Stimulated activated CD4-positive, alpha-beta T cell treated with anti-CD3 and anti-CD28 coated beads, Interleukin-1b, Interleukin-23, amount 100 ng/mL, for 1 hour (primary cell): Measurements from ENCODE around the gene MYEF2.
A peak's percentile ranks its signal among the peaks of the same experiment; 100 is the strongest.

Experiments
- DNase-seq, 2 donors: peaks; one replicate each; pipeline ENCODE4 v3.0.0-alpha.2; 2020; ENCODE audit warnings: low read depth in 2 of 2

MYEF2 gene

GRCh38 chr15:48177766-48178647 lies at the start of gene MYEF2:
MYEF2 (minus strand) TSS chr15:48178295; CDS start chr15:48178237, 58 bp downstream.
- peak; percentile 14 to 27 for DNase-seq

GRCh38 chr15:48225771-48226170 lies 47.7 kb upstream of the MYEF2 start:
- no peak for DNase-seq

- DNase-seq: no peak
Observed at GRCh38 chr15:48222627-48223026, 44.5 kb upstream of the MYEF2 start.

GRCh38 chr15:48221885-48222284 lies 43.8 kb upstream of the MYEF2 start:
- DNase-seq: no peak

GRCh38 chr15:48221261-48221660 lies 43.2 kb upstream of the MYEF2 start:
- no peak for DNase-seq

GRCh38 chr15:48205981-48206380 lies 27.9 kb upstream of the MYEF2 start, which contains the start of gene SLC12A1:
SLC12A1 (plus strand) TSS chr15:48206302; CDS start chr15:48207720, 1,418 bp downstream.
- DNase-seq: no peak

- no peak for DNase-seq
Observed at GRCh38 chr15:48202068-48202467, 24.0 kb upstream of the MYEF2 start.

GRCh38 chr15:48191574-48192225 lies 13.6 kb upstream of the MYEF2 start, which contains the start of gene CTXN2:
CTXN2 (plus strand) TSS chr15:48191665; CDS start chr15:48201301, 9,636 bp downstream.
- no peak for DNase-seq

- DNase-seq: no peak
Observed at GRCh38 chr15:48190932-48191573, 13.0 kb upstream of the MYEF2 start.

- no peak for DNase-seq
Observed at GRCh38 chr15:48186271-48186670, 8.2 kb upstream of the MYEF2 start.

- no peak for DNase-seq
Observed at GRCh38 chr15:48185529-48185928, 7.4 kb upstream of the MYEF2 start.

GRCh38 chr15:48182749-48183148 lies 4.7 kb upstream of the MYEF2 start:
- DNase-seq: no peak

- no peak for DNase-seq
Observed at GRCh38 chr15:48178648-48178931, 495 bp upstream of the MYEF2 start.

GRCh38 chr15:48177383-48177765 lies 721 bp downstream of the MYEF2 start:
- DNase-seq: no peak

- no peak for DNase-seq
Observed at GRCh38 chr15:48176957-48177356, 1.1 kb downstream of the MYEF2 start.

- no peak for DNase-seq
Observed at GRCh38 chr15:48176112-48176511, 2.0 kb downstream of the MYEF2 start.

GRCh38 chr15:48175126-48175525 lies 3.0 kb downstream of the MYEF2 start:
- DNase-seq: no peak

- DNase-seq: no peak
Observed at GRCh38 chr15:48170981-48171380, 7.1 kb downstream of the MYEF2 start.

- DNase-seq: no peak
Observed at GRCh38 chr15:48168616-48169015, 9.5 kb downstream of the MYEF2 start.

GRCh38 chr15:48153526-48153925 lies 24.6 kb downstream of the MYEF2 start:
- no peak for DNase-seq

- no peak for DNase-seq
Observed at GRCh38 chr15:48149858-48150257, 28.2 kb downstream of the MYEF2 start.

- DNase-seq: no peak
Observed at GRCh38 chr15:48147358-48147757, 30.7 kb downstream of the MYEF2 start.

GRCh38 chr15:48145923-48146322 lies 32.2 kb downstream of the MYEF2 start:
- DNase-seq: no peak
